ENCODE results near the gene CASP12. TPM values are rescaled to one million over a fixed set of nuclear protein-coding genes. Genes with fewer than 3 reads are reported as not detected.

CASP12 gene
- total and polyA plus RNA-seq, 2 experiments from 2014 or later: not detected

- 0 out of 3 replicates have a peak, but pooled peaks cover under 1% of the 10 kb centered on the region for H3K4me1 Mint-ChIP-seq
- H4K20me1 ChIP-seq (replicated peaks; ENCODE audit: insufficient read depth): no peaks in the 10 kb centered on the region
- H3K36me3 Mint-ChIP-seq (ENCODE audit: low read depth): no peaks in the 10 kb centered on the region
- H3K4me3 ChIP-seq: no peak overlapping the region
- H3K9me2 ChIP-seq (ENCODE audit: insufficient read depth): peaks cover 13% of the 10 kb centered on the region; the same call in 1 of the 2 replicates
- H3F3A ChIP-seq (replicated peaks; ENCODE audit: low read depth): no peaks in the 10 kb centered on the region
- DNase-seq (ENCODE audit: low spot score) (no peak), ATAC-seq (no peak)
- H2AFZ ChIP-seq: peak overlapping the region; percentile 64; the same call in 1 of the 2 replicates
- no peak for TF ChIP-seq ZNF331 (CRISPR knock-in tag; IDR thresholded peaks at IDR 0.05; ENCODE audit: low read depth)
- TF ChIP-seq, protein P1, sequence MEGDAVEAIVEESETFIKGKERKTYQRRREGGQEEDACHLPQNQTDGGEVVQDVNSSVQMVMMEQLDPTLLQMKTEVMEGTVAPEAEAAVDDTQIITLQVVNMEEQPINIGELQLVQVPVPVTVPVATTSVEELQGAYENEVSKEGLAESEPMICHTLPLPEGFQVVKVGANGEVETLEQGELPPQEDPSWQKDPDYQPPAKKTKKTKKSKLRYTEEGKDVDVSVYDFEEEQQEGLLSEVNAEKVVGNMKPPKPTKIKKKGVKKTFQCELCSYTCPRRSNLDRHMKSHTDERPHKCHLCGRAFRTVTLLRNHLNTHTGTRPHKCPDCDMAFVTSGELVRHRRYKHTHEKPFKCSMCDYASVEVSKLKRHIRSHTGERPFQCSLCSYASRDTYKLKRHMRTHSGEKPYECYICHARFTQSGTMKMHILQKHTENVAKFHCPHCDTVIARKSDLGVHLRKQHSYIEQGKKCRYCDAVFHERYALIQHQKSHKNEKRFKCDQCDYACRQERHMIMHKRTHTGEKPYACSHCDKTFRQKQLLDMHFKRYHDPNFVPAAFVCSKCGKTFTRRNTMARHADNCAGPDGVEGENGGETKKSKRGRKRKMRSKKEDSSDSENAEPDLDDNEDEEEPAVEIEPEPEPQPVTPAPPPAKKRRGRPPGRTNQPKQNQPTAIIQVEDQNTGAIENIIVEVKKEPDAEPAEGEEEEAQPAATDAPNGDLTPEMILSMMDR (conservative IDR thresholded peaks at IDR 0.05; ENCODE audit: low read depth in 2 of 2): peak; percentile 32 to 33; a peak in 2 of 4 replicates
- no peak overlapping the region for H3K4me3 Mint-ChIP-seq
- H3K27ac ChIP-seq (ENCODE audit: low read depth): no peak overlapping the region
- H3K4me2 ChIP-seq: no peak overlapping the region
- no peaks in the 10 kb centered on the region for H3K9me3 Mint-ChIP-seq
- H3K27me3 ChIP-seq (ENCODE audit: insufficient read depth): no peaks in the 10 kb centered on the region
- no peak overlapping the region for H3K27ac Mint-ChIP-seq
- no peaks in the 10 kb centered on the region for H3K4me1 ChIP-seq (ENCODE audit: insufficient read depth)
- H3K79me2 ChIP-seq (replicated peaks; ENCODE audit: insufficient read depth): no peaks in the 10 kb centered on the region
- H3K36me3 ChIP-seq (ENCODE audit: insufficient read depth): no peaks in the 10 kb centered on the region
- peaks cover 2% of the 10 kb centered on the region for H3K27me3 Mint-ChIP-seq (ENCODE audit: insufficient read depth, low read depth, poor library complexity)
Measured at GRCh38 chr11:104879514-104880190, 18.6 kb downstream of the CASP12 start.

- no peak for DNase-seq (ENCODE audit: low spot score)
- H3K79me2 ChIP-seq (replicated peaks; ENCODE audit: insufficient read depth): no peaks in the 10 kb centered on the region
- no peaks in the 10 kb centered on the region; the same call in 2 of the 3 replicates for H3K9me3 Mint-ChIP-seq
- no peaks in the 10 kb centered on the region for H3K4me1 Mint-ChIP-seq
- peaks cover 2% of the 10 kb centered on the region; the same call in 1 of the 3 replicates for H3K36me3 Mint-ChIP-seq (ENCODE audit: low read depth)
- H3F3A ChIP-seq (replicated peaks; ENCODE audit: low read depth): no peaks in the 10 kb centered on the region
- no peaks in the 10 kb centered on the region for H3K27me3 ChIP-seq (ENCODE audit: insufficient read depth)
- H3K27ac Mint-ChIP-seq: no peak overlapping the region
- no peak overlapping the region for H3K4me2 ChIP-seq
- no peaks in the 10 kb centered on the region for H3K36me3 ChIP-seq (ENCODE audit: insufficient read depth)
- no peak for ATAC-seq
- H3K9me2 ChIP-seq (ENCODE audit: insufficient read depth): peaks cover 13% of the 10 kb centered on the region; the same call in 1 of the 2 replicates
- no peaks in the 10 kb centered on the region for H4K20me1 ChIP-seq (replicated peaks; ENCODE audit: insufficient read depth)
- no peaks in the 10 kb centered on the region for H3K4me1 ChIP-seq (ENCODE audit: insufficient read depth)
- H3K4me3 ChIP-seq: no peak overlapping the region
- H3K27me3 Mint-ChIP-seq (ENCODE audit: insufficient read depth, low read depth, poor library complexity): no peaks in the 10 kb centered on the region
- no peak overlapping the region for H3K27ac ChIP-seq (ENCODE audit: low read depth)
- H2AFZ ChIP-seq: no peak overlapping the region
- H3K4me3 Mint-ChIP-seq: no peak overlapping the region
- TF ChIP-seq ZNF462 (CRISPR knock-in tag; IDR thresholded peaks at IDR 0.05) (no peak), STAT1 (IDR thresholded peaks at IDR 0.05; ENCODE audit: unreplicated experiment) (no peak), EZH2phosphoT487 (IDR thresholded peaks at IDR 0.05; ENCODE audit: unreplicated experiment) (no peak), ZNF331 (CRISPR knock-in tag; IDR thresholded peaks at IDR 0.05; ENCODE audit: low read depth) (no peak), POLR2AphosphoS5 (IDR thresholded peaks at IDR 0.05; ENCODE audit: low read depth) (no peak), CREB1 (CRISPR knock-in tag; IDR thresholded peaks at IDR 0.05; ENCODE audit: low read depth) (no peak), JUNB (IDR thresholded peaks at IDR 0.05; ENCODE audit: unreplicated experiment) (no peak)
- TF ChIP-seq, protein P1 (conservative IDR thresholded peaks at IDR 0.05; ENCODE audit: low read depth in 2 of 2): no peak
Measured at GRCh38 chr11:104876861-104877431, 21.3 kb downstream of the CASP12 start.

All from GM23338 (cell line).